Measurements from ENCODE around the gene LHPP.

Gene LHPP

DNA sequence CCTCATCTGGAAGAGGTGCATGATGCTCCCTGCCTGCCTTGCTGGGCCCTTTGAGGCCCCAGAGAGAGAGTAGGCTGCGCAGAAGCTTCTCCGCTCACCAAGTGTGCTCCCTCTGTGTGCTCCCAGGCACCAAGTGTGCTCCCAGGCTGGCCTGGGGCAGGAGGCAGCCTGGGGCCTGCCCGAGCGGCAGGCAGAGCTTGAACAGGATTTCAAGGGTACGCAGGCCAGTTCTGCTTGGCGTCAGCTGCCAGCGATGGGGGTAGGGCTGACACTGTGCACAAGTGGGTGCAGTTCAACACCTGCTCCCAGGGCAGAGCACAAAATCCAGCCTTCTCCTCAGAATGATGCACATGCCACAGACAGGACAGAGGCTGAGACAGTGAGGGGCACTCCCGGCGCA, 162.8 kb downstream of the LHPP start:
- H3K4me3 Mint-ChIP-seq: no peak overlapping the region
- intact Hi-C loops (cut with micrococcal nuclease): loop anchor here (10.0 kb wide), 1 partner anchor 90 kb away; no protein-coding TSS in a partner anchor
- no peaks in the 10 kb centered on the region for H3K9me3 Mint-ChIP-seq
- H3K36me3 Mint-ChIP-seq (ENCODE audit: low read depth): peaks cover 34% of the 10 kb centered on the region
- no peaks in the 10 kb centered on the region for H3K27me3 Mint-ChIP-seq
- no peak overlapping the region for H3K27ac Mint-ChIP-seq
- H3K4me1 Mint-ChIP-seq (ENCODE audit: low read depth): peaks cover 58% of the 10 kb centered on the region

DNA sequence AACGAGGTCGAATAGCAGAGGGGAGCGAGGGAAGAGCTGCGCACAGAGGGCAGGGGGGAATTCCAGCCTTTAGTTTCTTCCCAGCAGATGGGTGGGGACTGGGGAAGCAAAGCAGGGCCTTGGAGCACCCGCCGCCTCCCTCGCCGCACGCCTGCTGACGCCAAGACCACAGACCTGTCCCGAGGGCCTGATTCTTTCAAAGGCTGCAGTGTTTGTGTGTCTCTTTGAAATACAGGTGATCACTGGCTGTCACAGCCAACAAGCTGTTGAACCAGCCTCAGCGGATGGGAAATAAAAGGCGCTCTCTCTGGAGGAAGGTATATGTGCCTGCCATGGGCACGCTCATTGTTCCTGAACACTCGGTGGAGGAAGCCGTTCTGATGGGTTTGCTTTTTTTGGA, 163.3 kb downstream of the LHPP start:
- H3K9me3 Mint-ChIP-seq: no peaks in the 10 kb centered on the region
- no peak overlapping the region for H3K27ac Mint-ChIP-seq
- no peaks in the 10 kb centered on the region for H3K27me3 Mint-ChIP-seq
- H3K4me1 Mint-ChIP-seq (ENCODE audit: low read depth): peaks cover 58% of the 10 kb centered on the region
- intact Hi-C loops (cut with micrococcal nuclease): loop anchor here (10.0 kb wide), 1 partner anchor 90 kb away; no protein-coding TSS in a partner anchor
- peaks cover 34% of the 10 kb centered on the region for H3K36me3 Mint-ChIP-seq (ENCODE audit: low read depth)
- H3K4me3 Mint-ChIP-seq: no peak overlapping the region

DNA sequence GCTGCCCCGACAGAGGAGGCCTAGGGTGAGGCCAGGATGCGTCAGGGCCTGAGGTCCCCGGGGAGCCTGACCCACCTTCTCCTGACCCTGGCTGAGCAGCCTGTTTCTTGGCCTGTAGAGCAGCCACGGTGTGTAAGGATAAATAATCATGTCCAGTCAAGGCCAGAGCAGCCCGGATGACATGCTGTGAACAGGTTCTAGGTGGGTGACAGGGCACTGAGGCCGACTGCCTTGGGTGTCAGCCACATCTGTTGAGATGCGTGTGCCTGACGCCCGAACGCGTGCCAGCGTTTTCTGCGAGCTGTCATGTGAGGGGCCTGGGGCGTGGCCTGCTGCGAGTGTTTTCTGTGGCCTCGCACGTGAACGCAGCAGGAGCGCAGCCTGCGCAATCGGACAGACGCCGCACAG, 164.2 kb downstream of the LHPP start:
- Mint-ChIP-seq H3K4me3 (no peak overlapping the region), H3K9me3 (no peaks in the 10 kb centered on the region), H3K4me1 (ENCODE audit: low read depth) (peaks cover 58% of the 10 kb centered on the region), H3K27ac (no peak overlapping the region), H3K27me3 (no peaks in the 10 kb centered on the region), H3K36me3 (ENCODE audit: low read depth) (peaks cover 34% of the 10 kb centered on the region)
- intact Hi-C loops (cut with micrococcal nuclease): loop anchor here (10.0 kb wide), 1 partner anchor 91 kb away; no protein-coding TSS in a partner anchor

DNA sequence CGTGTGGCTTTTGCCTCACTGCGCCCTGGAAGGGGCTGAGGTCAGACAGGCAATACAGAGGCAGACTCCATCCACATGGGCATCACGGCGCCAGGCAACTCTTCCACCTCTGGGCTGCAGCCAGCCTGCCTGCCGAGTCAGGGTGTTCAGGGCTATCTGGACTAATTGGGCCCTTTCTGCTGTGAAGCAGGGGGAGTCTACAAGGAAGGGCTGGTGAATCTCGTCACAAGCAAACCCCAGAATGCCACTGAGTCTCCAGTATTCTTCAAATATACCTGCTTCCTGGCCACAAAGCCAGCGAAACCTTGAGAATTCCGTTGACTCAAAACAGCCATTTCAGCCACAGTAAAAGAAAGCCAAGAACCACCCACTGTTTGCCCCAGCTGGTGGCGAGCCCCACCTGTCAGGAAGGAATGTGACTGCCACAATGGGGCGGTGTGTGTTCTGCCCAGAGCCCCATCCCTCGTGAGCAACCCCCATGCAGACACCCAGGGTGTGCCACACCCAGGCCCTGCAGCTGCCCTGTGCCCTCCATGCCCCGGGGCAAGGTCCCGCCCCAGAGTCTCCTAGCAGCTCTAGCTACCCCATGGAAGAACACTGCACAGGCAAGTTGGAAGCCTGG, 165.2 kb downstream of the LHPP start:
- Mint-ChIP-seq H3K4me1 (ENCODE audit: low read depth) (peaks cover 62% of the 10 kb centered on the region), H3K36me3 (ENCODE audit: low read depth) (peaks cover 41% of the 10 kb centered on the region), H3K4me3 (no peak overlapping the region), H3K27me3 (no peaks in the 10 kb centered on the region), H3K27ac (peak overlapping the region; percentile 28), H3K9me3 (no peaks in the 10 kb centered on the region)
- intact Hi-C loops (cut with micrococcal nuclease): loop anchor here (10.0 kb wide), 1 partner anchor 92 kb away; no protein-coding TSS in a partner anchor

DNA sequence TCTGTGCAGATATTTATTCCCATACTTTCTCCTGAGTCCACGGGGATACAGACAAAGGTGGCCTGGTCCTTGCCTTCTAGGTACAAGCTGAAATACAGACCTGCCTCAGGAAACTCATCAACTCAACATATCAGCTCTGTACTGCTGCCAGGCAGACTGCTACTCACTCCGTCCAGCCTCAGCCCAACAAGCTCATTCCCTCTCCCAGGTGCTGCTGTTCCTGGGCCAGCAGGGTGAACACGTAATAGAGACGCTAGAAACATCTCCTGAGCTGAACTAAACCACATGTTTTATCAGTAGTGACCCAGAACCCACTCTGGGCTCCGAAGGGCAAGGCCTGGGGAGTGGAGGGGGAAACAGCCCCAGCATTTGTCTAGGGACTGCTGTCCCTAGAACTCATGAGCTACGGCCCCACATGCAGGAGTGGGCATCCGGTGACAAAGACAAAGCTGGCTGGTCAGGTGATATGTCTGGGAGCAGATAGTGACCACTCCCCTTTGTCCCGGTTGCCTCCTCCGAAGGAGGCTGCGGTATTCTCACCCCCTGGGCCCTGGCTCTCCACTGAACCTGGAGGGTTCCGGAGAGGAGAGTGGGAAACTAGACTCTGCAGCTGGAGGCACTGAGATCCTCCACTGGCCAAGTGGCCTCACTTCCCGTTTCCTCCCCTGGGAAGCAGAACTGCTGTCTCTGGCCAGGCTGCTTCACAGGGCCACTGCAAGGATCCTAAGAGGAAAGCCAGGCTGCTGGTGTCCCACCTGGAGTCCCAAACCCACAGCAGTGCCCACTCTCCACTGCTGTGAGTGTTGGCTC, 166.4 kb downstream of the LHPP start:
- peak overlapping the region; percentile 61 for H3K27ac Mint-ChIP-seq
- peaks cover 38% of the 10 kb centered on the region for H3K36me3 Mint-ChIP-seq (ENCODE audit: low read depth)
- intact Hi-C loops (cut with micrococcal nuclease): loop anchor here (10.0 kb wide), 1 partner anchor 93 kb away; no protein-coding TSS in a partner anchor
- H3K27me3 Mint-ChIP-seq: no peaks in the 10 kb centered on the region
- no peak overlapping the region for H3K4me3 Mint-ChIP-seq
- H3K4me1 Mint-ChIP-seq (ENCODE audit: low read depth): peaks cover 69% of the 10 kb centered on the region
- no peaks in the 10 kb centered on the region for H3K9me3 Mint-ChIP-seq

DNA sequence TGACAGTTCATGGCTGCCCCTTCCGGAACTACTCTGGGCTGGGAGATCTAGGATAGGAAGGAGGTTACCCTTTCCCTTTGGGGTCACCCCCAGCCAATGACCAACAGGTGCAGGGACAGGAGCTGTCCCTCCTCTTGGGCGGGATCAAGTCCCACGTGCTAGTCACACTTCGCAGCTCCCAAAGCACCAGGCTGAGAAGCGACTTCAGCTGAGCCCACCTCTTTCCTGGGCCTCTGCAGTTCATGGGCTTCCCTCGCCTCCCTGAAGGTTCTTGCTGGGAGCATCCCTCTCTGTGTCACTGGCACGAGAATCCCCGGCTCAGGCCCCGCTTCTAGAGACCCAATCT, 167.0 kb downstream of the LHPP start:
- intact Hi-C loops (cut with micrococcal nuclease): loop anchor here (10.0 kb wide), 1 partner anchor 94 kb away; no protein-coding TSS in a partner anchor
- Mint-ChIP-seq H3K27me3 (no peaks in the 10 kb centered on the region), H3K27ac (peak overlapping the region; percentile 61), H3K9me3 (no peaks in the 10 kb centered on the region), H3K4me3 (no peak overlapping the region), H3K36me3 (ENCODE audit: low read depth) (peaks cover 34% of the 10 kb centered on the region), H3K4me1 (ENCODE audit: low read depth) (peaks cover 69% of the 10 kb centered on the region)

DNA sequence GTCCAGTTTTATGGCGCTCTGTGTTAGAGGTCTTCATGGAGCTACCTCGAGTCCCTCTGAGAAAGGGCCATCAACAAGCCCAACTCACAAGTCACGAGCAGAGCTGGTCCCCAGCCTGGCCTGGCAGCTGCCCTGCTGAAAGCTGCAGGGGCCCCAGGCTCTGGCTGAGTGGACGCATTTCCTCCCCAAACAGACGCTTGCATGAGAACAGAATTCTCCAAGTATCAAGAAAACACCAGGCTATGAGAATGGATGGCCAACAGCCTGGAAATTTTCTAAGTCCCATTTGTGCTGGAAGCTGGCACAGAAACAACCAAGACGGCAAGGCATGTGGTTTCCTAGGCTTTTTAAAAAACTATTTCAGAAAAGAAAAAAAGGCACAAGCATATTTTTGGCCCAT, 167.8 kb downstream of the LHPP start:
- Mint-ChIP-seq H3K9me3 (no peaks in the 10 kb centered on the region), H3K27ac (peak overlapping the region; percentile 61), H3K4me1 (ENCODE audit: low read depth) (peaks cover 69% of the 10 kb centered on the region), H3K27me3 (no peaks in the 10 kb centered on the region), H3K36me3 (ENCODE audit: low read depth) (peaks cover 28% of the 10 kb centered on the region), H3K4me3 (no peak overlapping the region)
- intact Hi-C loops (cut with micrococcal nuclease): loop anchor here (10.0 kb wide), 1 partner anchor 95 kb away; no protein-coding TSS in a partner anchor

DNA sequence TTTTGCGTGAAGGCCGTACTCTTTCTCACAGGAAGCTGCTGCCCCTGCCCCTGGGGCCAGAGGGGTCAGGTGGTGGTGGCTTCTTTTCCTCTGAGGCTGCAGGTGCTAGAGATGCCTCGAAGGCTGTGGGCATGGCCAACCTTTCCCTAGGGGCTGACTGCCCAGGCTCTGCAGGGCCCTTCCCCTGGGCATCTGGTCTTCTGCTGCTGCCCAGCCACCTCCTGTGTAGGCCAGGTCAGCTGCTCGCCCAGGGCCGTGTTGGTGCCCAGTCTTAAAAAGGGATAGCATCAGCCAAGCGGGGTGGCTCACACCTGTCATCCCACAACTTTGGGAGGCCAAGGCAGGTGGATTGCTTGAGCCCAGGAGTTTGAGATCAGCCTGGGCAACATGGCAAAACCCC, 168.2 kb downstream of the LHPP start:
- Mint-ChIP-seq H3K27ac (no peak overlapping the region), H3K36me3 (ENCODE audit: low read depth) (peaks cover 28% of the 10 kb centered on the region), H3K4me3 (no peak overlapping the region), H3K9me3 (no peaks in the 10 kb centered on the region), H3K4me1 (ENCODE audit: low read depth) (peaks cover 65% of the 10 kb centered on the region), H3K27me3 (no peaks in the 10 kb centered on the region)
- intact Hi-C loops (cut with micrococcal nuclease): loop anchor here (10.0 kb wide), 1 partner anchor 95 kb away; no protein-coding TSS in a partner anchor

DNA sequence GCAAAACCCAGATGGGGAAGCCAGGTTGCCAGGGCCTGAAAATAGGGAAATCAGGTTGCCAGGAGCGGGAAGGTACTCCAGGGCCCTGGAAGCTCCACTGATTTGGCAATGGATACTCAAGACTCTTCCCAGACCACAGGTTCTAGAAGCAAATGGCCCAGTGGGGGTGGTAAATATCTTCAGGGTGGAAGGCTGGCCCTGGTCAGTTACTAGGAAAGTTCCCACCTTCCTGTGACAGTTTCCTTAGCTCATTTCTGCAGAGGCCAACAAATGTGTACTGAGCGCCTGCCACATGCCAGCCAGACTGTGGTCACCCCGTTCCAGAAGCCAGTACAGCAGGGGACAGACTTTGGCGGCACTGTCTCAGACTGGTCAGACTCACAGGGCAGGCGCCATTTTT, 168.9 kb downstream of the LHPP start:
- H3K4me1 Mint-ChIP-seq (ENCODE audit: low read depth): peaks cover 60% of the 10 kb centered on the region
- H3K27ac Mint-ChIP-seq: no peak overlapping the region
- H3K4me3 Mint-ChIP-seq: no peak overlapping the region

DNA sequence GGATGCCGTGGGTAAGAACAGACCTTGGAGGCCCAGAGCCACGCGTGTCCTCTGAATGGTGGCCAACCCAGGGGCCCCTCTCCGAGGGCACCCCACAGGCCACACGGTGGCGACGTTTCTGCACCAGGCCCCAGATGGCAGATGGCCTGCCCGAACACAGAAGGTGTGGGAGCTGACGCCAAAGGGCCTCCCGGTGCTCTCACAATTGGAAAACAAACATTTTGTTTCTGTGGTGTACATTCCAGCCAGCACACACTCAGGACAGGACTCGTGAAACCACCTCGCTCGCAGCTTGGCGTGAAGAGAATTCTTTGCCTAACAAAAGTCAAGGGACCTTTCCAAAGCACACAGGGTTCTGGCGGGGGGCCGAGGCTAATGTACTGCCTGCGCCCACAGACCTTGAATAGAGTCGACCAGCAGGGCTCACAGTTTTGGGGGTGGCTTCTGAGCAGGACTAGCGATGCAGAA, 170.5 kb downstream of the LHPP start:
- H3K27ac Mint-ChIP-seq: peak overlapping the region; percentile 64
- no peaks in the 10 kb centered on the region for H3K9me3 Mint-ChIP-seq
- no peaks in the 10 kb centered on the region for H3K27me3 Mint-ChIP-seq
- intact Hi-C loops (cut with micrococcal nuclease): no loop called here
- peaks cover 63% of the 10 kb centered on the region for H3K4me1 Mint-ChIP-seq (ENCODE audit: low read depth)
- H3K36me3 Mint-ChIP-seq (ENCODE audit: low read depth): peaks cover 42% of the 10 kb centered on the region
- no peak overlapping the region for H3K4me3 Mint-ChIP-seq

More for the DNA sequence above, 168.9 kb downstream of the LHPP start:
- Mint-ChIP-seq H3K27me3 (no peaks in the 10 kb centered on the region), H3K36me3 (ENCODE audit: low read depth) (peaks cover 26% of the 10 kb centered on the region), H3K9me3 (no peaks in the 10 kb centered on the region)
- intact Hi-C loops (cut with micrococcal nuclease): no loop called here

DNA sequence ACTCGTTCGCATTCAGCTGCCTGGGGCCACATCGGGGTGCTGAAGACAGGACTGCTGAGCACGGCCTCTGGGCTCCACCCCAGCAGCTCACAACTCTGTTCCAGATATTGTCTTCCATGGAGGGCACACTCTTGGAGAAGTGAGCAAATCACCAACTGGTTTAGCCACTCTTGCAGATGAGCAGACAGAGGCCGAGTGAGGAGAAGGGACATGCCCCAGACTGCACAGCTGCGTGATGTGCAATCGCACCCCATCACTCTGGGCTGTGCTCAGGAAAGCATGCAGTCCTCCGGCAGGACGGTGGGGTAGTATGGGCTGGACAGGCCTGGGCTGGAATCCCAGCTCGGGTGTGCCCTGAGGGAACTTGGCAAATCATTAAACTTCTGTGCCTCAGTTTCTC, 170.9 kb downstream of the LHPP start:
- no peaks in the 10 kb centered on the region for H3K9me3 Mint-ChIP-seq
- intact Hi-C loops (cut with micrococcal nuclease): no loop called here
- peaks cover 63% of the 10 kb centered on the region for H3K4me1 Mint-ChIP-seq (ENCODE audit: low read depth)
- H3K36me3 Mint-ChIP-seq (ENCODE audit: low read depth): peaks cover 47% of the 10 kb centered on the region
- no peak overlapping the region for H3K27ac Mint-ChIP-seq
- H3K4me3 Mint-ChIP-seq: no peak overlapping the region
- no peaks in the 10 kb centered on the region for H3K27me3 Mint-ChIP-seq

DNA sequence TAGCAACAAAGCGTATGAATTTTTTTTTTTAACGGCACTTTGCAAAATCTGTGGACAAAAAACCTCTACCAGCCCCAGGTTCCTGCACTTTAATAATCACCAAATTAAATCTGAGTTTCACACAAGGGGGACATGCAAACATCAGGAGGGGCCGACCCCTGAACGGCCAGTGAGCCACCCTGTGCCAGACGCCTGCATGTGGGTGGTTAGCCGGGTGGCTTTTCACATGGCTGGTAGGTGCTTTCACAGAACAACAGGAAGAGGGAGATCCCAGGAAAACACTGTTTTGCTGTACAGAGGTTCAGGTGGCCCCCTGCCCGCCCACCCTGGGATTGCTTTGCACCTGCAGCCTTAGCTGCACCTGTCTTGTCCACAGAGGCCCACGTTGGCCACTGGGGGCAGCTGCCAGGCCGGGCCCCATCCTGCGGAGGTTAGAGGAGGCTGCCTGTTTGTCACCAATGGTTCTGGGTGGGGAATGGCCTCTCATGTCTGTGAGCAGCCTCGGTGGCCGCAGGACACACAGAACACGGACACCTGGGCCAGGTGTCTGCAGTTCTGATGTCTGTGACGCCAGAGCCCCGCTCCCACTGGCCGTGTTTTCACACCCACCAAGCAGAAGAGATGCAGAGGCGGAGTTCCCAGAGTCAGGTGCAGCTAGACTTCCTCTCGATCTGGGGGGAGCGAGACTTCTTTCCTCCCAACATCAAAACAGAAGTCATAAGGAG, 174.8 kb downstream of the LHPP start:
- intact Hi-C loops (cut with micrococcal nuclease): no loop called here
- Mint-ChIP-seq H3K4me1 (ENCODE audit: low read depth) (peaks cover 63% of the 10 kb centered on the region), H3K27ac (peak overlapping the region; percentile 98), H3K4me3 (no peak overlapping the region), H3K9me3 (no peaks in the 10 kb centered on the region), H3K36me3 (ENCODE audit: low read depth) (peaks cover 56% of the 10 kb centered on the region), H3K27me3 (no peaks in the 10 kb centered on the region)

DNA sequence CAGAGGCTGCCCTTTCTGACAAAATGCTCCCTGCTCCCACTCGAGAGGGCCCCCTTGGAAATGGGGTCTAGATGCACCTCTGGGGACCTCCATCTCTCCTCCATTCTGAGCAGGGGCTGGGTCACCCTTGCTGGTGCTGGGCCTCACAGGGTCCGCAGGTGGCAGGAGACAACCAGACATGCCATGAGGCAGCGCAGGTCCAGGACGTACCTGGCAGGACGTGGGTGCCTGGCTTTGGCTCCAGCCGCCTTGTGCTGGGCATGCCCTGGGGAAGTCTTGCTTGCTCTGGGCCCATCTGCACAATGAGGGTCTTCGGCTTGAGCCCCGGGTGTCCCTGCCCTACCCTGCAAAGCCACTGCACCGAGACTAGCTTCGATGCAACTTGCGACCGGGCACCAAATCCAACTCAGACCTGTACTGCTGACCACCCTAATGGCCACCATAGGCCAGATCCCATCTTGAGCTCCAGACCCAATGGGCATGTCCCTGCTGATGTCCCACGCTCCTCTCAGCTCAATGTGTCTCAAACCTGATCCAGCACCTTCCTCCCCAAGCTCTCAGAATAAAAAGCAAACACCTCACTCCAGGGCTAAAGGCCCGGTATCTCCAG, 175.6 kb downstream of the LHPP start:
- peaks cover 55% of the 10 kb centered on the region for H3K36me3 Mint-ChIP-seq (ENCODE audit: low read depth)
- no peak overlapping the region for H3K4me3 Mint-ChIP-seq
- intact Hi-C loops (cut with micrococcal nuclease): no loop called here
- peak overlapping the region; percentile 98 for H3K27ac Mint-ChIP-seq
- no peaks in the 10 kb centered on the region for H3K9me3 Mint-ChIP-seq
- no peaks in the 10 kb centered on the region for H3K27me3 Mint-ChIP-seq
- peaks cover 64% of the 10 kb centered on the region for H3K4me1 Mint-ChIP-seq (ENCODE audit: low read depth)

All from dendritic cell treated with granulocyte-macrophage colony-stimulating factor and Interleukin-4, amounts not matched to agents 40 ng/mL and 50 ng/mL, for 4 days (primary cell).